Cardiac fibroblast (primary cell): Measurements from ENCODE around the gene GRK4.
"Not testable (repeated sequence)": the region's sequence is repeated elsewhere in the genome, so short reads cannot be mapped to it uniquely, and the experiment has no call there.

ENCODE experiments used
- DNase-seq, 2 donors: peaks; one replicate each; pipeline versions ENCODE4 v3.0.0 to v3.0.0-alpha.2; 2010; ENCODE audit warnings: low read depth in 2 of 2
- H3K4me3 ChIP-seq, 2 donors: replicated peaks in 1 of 2; 1 replicate in 1 of 2; 2 replicates in 1 of 2; pipeline ENCODE4 v1.5.1; 2011; ENCODE audit warnings: low read depth in 2 of 2, low read length in 2 of 2, mild to moderate bottlenecking in 2 of 2, moderate library complexity in 1 of 2
- TF ChIP-seq, protein P1 (sequence below): IDR thresholded peaks from one replicate; pipeline ENCODE4 v1.5.1; 2011; ENCODE audit warnings: low read depth, mild to moderate bottlenecking, low read length, inconsistent platforms

The GRK4 gene

DNA sequence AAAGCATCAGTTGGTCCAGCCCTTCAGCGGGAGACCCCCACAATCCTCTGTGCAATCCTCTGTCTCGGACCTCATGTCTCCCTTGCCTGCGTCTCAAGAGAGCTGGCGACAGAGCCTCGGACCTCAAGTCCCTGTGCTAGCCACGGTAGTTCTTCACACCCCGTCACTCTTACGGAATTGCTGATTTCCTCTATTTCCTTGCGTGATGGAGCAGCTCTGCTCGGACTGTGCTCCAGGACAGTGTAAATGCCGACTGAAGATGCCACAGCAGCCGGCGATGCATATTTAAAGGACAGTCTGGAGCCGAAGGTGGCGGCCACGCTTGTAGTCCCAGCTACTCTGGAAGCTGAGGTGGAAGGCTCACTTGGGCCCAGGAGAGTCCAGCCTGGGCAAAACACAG lies 1.9 kb downstream of the GRK4 start:
- no peak for DNase-seq
- H3K4me3 ChIP-seq, result no peak overlapping the region
- TF ChIP-seq, protein P1, sequence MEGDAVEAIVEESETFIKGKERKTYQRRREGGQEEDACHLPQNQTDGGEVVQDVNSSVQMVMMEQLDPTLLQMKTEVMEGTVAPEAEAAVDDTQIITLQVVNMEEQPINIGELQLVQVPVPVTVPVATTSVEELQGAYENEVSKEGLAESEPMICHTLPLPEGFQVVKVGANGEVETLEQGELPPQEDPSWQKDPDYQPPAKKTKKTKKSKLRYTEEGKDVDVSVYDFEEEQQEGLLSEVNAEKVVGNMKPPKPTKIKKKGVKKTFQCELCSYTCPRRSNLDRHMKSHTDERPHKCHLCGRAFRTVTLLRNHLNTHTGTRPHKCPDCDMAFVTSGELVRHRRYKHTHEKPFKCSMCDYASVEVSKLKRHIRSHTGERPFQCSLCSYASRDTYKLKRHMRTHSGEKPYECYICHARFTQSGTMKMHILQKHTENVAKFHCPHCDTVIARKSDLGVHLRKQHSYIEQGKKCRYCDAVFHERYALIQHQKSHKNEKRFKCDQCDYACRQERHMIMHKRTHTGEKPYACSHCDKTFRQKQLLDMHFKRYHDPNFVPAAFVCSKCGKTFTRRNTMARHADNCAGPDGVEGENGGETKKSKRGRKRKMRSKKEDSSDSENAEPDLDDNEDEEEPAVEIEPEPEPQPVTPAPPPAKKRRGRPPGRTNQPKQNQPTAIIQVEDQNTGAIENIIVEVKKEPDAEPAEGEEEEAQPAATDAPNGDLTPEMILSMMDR, result no peak

- DNase-seq, result peak; percentile 23 to 49
- TF ChIP-seq, protein P1, result no peak
- H3K4me3 ChIP-seq, result no peak overlapping the region
Observed at GRCh38 chr4:2968381-2968780, 5.0 kb downstream of the GRK4 start.

DNA sequence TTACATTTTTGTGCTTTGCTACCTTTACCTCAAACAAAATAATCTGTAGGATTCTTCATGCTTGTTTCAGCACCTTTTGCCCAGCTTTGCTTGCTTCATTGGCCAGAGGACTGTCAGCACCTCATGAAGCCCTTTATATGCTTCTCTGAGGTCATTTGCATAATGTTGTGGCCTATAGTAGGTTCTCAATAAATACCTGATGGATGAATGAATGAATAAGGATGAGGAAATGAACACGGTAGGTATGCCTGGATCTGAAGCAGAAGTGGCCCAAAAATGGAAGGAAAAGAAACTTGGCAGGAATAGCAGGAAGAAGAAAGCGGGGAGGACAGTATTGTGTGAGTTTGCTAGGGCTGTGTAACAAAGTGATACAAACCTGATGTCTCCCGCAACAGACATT lies 7.9 kb downstream of the GRK4 start:
- DNase-seq, result no peak
- H3K4me3 ChIP-seq, result no peak overlapping the region
- TF ChIP-seq, protein P1, result no peak

DNA sequence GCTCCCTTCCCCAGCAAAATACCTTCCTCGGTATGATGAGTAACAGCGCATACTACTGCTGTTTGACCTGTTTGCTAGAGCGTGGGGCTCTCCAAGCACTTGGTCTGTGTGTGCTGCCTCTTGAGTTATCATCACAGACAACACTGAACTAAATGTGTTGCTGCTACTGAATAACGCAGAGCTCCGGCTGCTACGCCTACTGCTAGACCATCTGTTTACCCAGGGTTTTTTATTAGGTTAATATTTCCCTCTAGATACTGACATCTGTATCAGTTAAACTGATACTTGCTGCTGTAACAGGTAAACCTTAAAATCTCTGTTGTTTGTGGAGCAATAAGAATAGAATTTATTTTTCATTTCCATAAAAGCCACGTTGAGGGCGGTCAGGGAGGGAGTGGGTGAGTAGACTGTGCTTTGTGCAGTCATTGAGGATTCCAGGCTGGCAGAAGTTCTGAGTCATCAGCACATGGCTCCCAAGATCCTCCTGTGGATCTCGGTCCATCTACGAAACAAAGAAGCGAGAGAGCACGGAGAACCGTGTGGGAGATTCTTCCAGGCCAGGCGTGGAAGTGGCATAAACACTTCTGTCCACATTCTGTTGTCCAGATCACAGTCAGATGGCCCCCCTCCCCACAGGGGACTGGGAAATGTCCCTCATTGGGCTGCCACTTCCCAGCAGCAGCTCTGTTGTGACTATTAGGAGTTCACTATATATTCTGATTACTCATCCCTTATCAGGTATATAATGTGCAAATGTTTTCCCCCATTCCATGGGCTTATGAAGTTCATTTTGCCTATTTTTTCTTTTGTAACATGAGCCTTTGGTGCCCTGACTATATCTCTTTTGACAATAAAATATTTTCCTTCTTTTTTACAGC lies 14.1 kb downstream of the GRK4 start:
- H3K4me3 ChIP-seq, result no peak overlapping the region
- peak; percentile 41 to 66 for DNase-seq
- TF ChIP-seq, protein P1, result no peak

- TF ChIP-seq, protein P1, result no peak
- DNase-seq, result no peak
- no peak overlapping the region for H3K4me3 ChIP-seq
Observed at GRCh38 chr4:2981256-2981819, 18.0 kb downstream of the GRK4 start.

DNA sequence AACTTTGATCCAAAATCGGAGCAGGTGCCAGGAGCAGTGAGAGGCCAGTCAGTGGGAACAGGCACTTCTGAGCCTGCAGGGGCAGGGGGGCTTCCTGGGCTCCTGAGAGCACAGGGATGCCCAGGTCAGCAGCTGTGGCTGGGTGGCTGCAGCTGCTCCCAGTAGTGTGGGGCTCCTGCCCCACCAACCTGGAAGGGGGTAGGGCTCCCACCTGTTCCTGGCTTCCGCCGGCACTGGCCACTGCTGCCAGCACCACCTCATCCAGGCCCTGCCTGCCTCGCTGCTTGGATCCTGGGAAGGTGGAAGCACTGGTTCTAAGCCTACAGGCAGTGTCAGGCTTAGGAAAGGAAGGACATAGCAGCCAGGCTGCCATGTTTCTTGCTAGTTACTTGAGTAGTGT lies 18.6 kb downstream of the GRK4 start:
- TF ChIP-seq, protein P1, result no peak
- DNase-seq, result no peak
- no peak overlapping the region for H3K4me3 ChIP-seq

- not testable (repeated sequence) for H3K4me3 ChIP-seq
Observed at GRCh38 chr4:2983715-2984114, 20.3 kb downstream of the GRK4 start.

More at GRCh38 chr4:2983715-2984114, 20.3 kb downstream of the GRK4 start:
- DNase-seq, result not testable (repeated sequence)
